ENCODE data around the gene DUSP9. TPM values are rescaled to one million over a fixed set of nuclear protein-coding genes. Genes with fewer than 3 reads are reported as not detected.

DUSP9 gene
- total and polyA plus RNA-seq, 2 donors (not counting 3 experiments of a cell fraction or from before 2014, with no cell fraction given): 0.04 TPM; not detected in 1

DNA sequence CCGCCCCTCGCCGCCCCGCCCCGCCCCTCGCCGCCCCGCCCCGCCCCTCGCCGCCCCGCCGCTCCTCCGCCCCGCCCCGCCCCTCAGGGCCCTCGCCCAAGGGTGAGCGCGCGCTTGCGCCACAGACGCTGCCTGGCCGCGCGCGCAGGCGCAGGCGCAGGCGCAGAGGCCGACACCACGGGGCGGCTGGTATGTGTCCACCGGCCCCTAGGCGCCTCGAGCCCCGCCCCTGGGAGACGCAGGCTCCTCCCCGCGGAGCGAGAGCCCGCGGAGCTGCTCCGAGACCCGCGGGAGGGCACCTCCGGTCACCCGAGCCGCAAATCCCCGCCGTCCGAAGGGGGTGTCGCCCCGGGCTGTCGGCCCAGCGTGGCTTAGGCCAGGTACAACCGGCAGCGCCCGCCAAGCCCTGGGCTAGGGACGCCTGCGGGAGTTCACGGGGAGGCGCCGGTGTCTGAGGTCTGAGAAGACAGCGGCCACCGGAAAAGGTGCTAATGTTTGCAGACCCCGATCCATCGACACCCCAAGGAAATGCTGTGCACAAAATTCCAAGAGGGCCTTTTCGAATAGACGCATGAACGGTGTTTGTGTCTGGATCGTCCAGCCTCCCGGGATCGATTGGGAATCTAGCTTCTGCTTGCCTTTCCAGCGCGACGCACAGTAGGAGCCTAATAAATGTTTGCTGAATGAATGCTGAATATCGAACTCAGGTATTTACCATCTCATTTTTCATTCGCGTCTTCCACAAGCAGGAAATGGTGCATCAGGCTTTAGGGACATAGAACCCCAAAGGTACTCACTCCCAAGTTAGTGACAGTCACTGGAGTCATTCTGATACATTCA is 47.6 kb upstream of the DUSP9 start:
- ChIA-PET POLR2A (interaction anchor here (0.6 kb wide), 1 partner anchor 49 kb away, joined by 3 read pairs; no protein-coding TSS in a partner anchor), CTCF (interaction anchor here (0.9 to 4.1 kb wide), 7 partner anchors 10 to 138 kb away, joined by 3 to 32 read pairs (median 4); no protein-coding TSS in a partner anchor)
- Histone ChIP-seq H3K9me1 (replicated peaks; ENCODE audit: control insufficient read depth, extremely low read depth, insufficient read depth, low read length) (no peaks in the 10 kb centered on the region), H3K27me3 (ENCODE audit: control insufficient read depth in 2 of 2, insufficient read depth in 2 of 2, low read length in 2 of 2) (no peaks in the 10 kb centered on the region), H3K27ac (ENCODE audit: insufficient read depth, low read depth, low read length) (peak overlapping the region; percentile 12), H3K36me3 (ENCODE audit: control insufficient read depth in 2 of 2, extremely low read depth in 1 of 2, insufficient read depth in 2 of 2, low read length in 2 of 2) (no peaks in the 10 kb centered on the region), H2AFZ (ENCODE audit: low read depth, low read length) (peak overlapping the region; percentile 89), H3K79me2 (ENCODE audit: control insufficient read depth, insufficient read depth, low read length) (peaks cover 12% of the 10 kb centered on the region), H3K4me1 (ENCODE audit: control insufficient read depth, extremely low read depth, insufficient read depth, low read length) (peaks cover 7% of the 10 kb centered on the region), H3K4me2 (ENCODE audit: insufficient read depth, low read length) (peak overlapping the region; percentile 76), H3K4me3 (replicated peaks in 1 of 3; ENCODE audit: insufficient read depth in 1 of 3, low read depth in 1 of 3, low read length in 3 of 3) (peak overlapping the region; percentile 21 to 74 (median 57)), H3K9me3 (replicated peaks; ENCODE audit: control insufficient read depth, insufficient read depth, low read length) (no peaks in the 10 kb centered on the region), H3K9ac (replicated peaks; ENCODE audit: extremely low read depth, insufficient read depth, low read length) (peak overlapping the region; percentile 51), H4K20me1 (replicated peaks; ENCODE audit: control insufficient read depth, extremely low read depth, insufficient read depth, low read length) (no peaks in the 10 kb centered on the region)
- BruUV-seq (replicated peaks): no TSS peak
- TF ChIP-seq MYC (IDR thresholded peaks at IDR 0.05; ENCODE audit: low read depth, low read length): no peak
- TF ChIP-seq, protein P1, sequence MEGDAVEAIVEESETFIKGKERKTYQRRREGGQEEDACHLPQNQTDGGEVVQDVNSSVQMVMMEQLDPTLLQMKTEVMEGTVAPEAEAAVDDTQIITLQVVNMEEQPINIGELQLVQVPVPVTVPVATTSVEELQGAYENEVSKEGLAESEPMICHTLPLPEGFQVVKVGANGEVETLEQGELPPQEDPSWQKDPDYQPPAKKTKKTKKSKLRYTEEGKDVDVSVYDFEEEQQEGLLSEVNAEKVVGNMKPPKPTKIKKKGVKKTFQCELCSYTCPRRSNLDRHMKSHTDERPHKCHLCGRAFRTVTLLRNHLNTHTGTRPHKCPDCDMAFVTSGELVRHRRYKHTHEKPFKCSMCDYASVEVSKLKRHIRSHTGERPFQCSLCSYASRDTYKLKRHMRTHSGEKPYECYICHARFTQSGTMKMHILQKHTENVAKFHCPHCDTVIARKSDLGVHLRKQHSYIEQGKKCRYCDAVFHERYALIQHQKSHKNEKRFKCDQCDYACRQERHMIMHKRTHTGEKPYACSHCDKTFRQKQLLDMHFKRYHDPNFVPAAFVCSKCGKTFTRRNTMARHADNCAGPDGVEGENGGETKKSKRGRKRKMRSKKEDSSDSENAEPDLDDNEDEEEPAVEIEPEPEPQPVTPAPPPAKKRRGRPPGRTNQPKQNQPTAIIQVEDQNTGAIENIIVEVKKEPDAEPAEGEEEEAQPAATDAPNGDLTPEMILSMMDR (IDR thresholded peaks at IDR 0.05; ENCODE audit: extremely low read depth in 1 of 2, insufficient read depth in 1 of 2, low read depth in 1 of 2, low read length in 2 of 2): no peak
- TF ChIP-seq GATA2 (IDR thresholded peaks at IDR 0.05; ENCODE audit: insufficient read depth, insufficient read length, low read depth, low read length): no peak
- TF ChIP-seq, protein P2, sequence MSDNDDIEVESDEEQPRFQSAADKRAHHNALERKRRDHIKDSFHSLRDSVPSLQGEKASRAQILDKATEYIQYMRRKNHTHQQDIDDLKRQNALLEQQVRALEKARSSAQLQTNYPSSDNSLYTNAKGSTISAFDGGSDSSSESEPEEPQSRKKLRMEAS (IDR thresholded peaks at IDR 0.05; ENCODE audit: insufficient read depth, insufficient read length): no peak
- TF ChIP-seq POLR2AphosphoS5 (IDR thresholded peaks at IDR 0.05; ENCODE audit: insufficient read depth, low read depth, low read length): no peak
- TF ChIP-seq POLR2A (IDR thresholded peaks at IDR 0.05; ENCODE audit: low read depth, low read length): no peak
- TF ChIP-seq FOS (IDR thresholded peaks at IDR 0.05; ENCODE audit: borderline replicate concordance, insufficient read depth, low read length): no peak
- no peak for TF ChIP-seq EZH2 (IDR thresholded peaks at IDR 0.05; ENCODE audit: borderline replicate concordance, low read depth, low read length, severe bottlenecking)
- TF ChIP-seq JUN (IDR thresholded peaks at IDR 0.05; ENCODE audit: borderline replicate concordance, insufficient read depth, insufficient read length, low read depth): no peak
- intact Hi-C loops (cut with micrococcal nuclease) (no loop called here), dilution Hi-C loops (cut with MboI; ENCODE audit: extremely low pct_ligation_motif_present, low sequenced_read_pairs) (no loop called here)
- DNase-seq (ENCODE audit: low read depth, low spot score) (peak; percentile 83), FAIRE-seq (peak; percentile 85)
